Natural killer cell treated with Interleukin-12 subunit alpha and Interleukin-12 subunit beta and Interleukin-15 and Interleukin-18, amount 100 ng/mL, for 72 hours (primary cell): ENCODE data around the gene ZHX3. TPM values are rescaled to one million over a fixed set of nuclear protein-coding genes. Genes with fewer than 3 reads are reported as not detected.

Experiments used
- ATAC-seq, 2 donors: fragments of 150-1000 bp; cut with Tn5 transposase in 1 of 2; sonication (Bioruptor Pico), chemical (Tn5 transposase) in 1 of 2; 2 replicates each; pipeline ENCODE4 v1.10.0; 2021
- DNase-seq: peaks from one replicate; pipeline ENCODE4 v3.0.0; 2022; ENCODE audit warnings: low spot score
- H3K27ac Mint-ChIP-seq, 2 donors: 1 replicate in 1 of 2; 2 replicates in 1 of 2; pipeline ENCODE4 v1.8.0; 2022; ENCODE audit warnings: mixed read lengths in 2 of 2, mild to moderate bottlenecking in 1 of 2, moderate library complexity in 1 of 2
- H3K27me3 Mint-ChIP-seq, 2 donors: 1 replicate in 1 of 2; 2 replicates in 1 of 2; pipeline ENCODE4 v1.8.0; 2022; ENCODE audit warnings: mixed read lengths in 2 of 2
- H3K36me3 Mint-ChIP-seq: one replicate; pipeline ENCODE4 v1.8.0; 2022; ENCODE audit warnings: mixed read lengths
- H3K4me1 Mint-ChIP-seq, 2 donors: 1 replicate in 1 of 2; 2 replicates in 1 of 2; pipeline ENCODE4 v1.8.0; 2022; ENCODE audit warnings: low read depth in 2 of 2, mixed read lengths in 2 of 2, mild to moderate bottlenecking in 1 of 2
- H3K4me3 Mint-ChIP-seq: one replicate; pipeline ENCODE4 v1.8.0; 2022; ENCODE audit warnings: mixed read lengths
- H3K9me3 Mint-ChIP-seq: 2 replicates; pipeline ENCODE4 v1.8.0; 2022; ENCODE audit warnings: mixed read lengths
- total RNA-seq, 2 donors: library from RNA; stranded (reverse); gene quantifications; one replicate each; pipeline ENCODE4 v1.2.3, GENCODE V29; 2022

Gene ZHX3
- total RNA-seq, 2 donors from 2014 or later = 7.6 to 21.6 TPM

DNA sequence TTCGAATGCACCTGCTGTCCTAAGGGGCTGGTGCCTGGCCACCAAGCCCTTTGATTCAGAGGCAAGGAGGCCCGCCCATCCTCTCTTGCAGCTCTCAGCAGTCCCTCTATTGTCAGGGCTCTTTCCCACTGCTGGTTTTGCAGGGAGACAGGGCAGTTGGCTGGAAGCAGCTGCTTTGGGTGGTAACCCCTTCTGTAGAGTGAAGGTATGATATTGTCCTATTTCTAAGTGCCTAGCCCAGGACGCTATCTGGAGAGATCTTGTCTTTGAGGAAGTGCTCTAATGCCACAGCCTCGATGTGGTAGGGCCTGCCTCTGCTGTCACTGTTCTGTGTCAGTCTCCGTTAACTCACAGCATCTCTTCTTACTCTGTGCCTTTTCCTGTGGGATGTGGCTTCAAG lies 174.6 kb downstream of the ZHX3 start:
- no peaks in the 10 kb centered on the region for H3K27me3 Mint-ChIP-seq
- H3K27ac Mint-ChIP-seq = peak overlapping the region; percentile 49 to 70
- H3K36me3 Mint-ChIP-seq = no peaks in the 10 kb centered on the region
- H3K4me3 Mint-ChIP-seq = peak overlapping the region; percentile 78
- ATAC-seq (peak; percentile 55 to 60), DNase-seq (peak; percentile 53)
- peaks cover 81 to 90% of the 10 kb centered on the region in 2 donors for H3K4me1 Mint-ChIP-seq
- no peaks in the 10 kb centered on the region for H3K9me3 Mint-ChIP-seq

- ATAC-seq (no peak), DNase-seq (peak; percentile 54)
- Mint-ChIP-seq H3K4me3 (peak overlapping the region; percentile 78), H3K9me3 (no peaks in the 10 kb centered on the region), H3K4me1 (peaks cover 79 to 88% of the 10 kb centered on the region in 2 donors), H3K27ac (peak overlapping the region; percentile 49 to 70), H3K36me3 (no peaks in the 10 kb centered on the region), H3K27me3 (no peaks in the 10 kb centered on the region)
These were observed 175.3 kb downstream of the ZHX3 start for GRCh38 chr20:41142245-41142644.

DNA sequence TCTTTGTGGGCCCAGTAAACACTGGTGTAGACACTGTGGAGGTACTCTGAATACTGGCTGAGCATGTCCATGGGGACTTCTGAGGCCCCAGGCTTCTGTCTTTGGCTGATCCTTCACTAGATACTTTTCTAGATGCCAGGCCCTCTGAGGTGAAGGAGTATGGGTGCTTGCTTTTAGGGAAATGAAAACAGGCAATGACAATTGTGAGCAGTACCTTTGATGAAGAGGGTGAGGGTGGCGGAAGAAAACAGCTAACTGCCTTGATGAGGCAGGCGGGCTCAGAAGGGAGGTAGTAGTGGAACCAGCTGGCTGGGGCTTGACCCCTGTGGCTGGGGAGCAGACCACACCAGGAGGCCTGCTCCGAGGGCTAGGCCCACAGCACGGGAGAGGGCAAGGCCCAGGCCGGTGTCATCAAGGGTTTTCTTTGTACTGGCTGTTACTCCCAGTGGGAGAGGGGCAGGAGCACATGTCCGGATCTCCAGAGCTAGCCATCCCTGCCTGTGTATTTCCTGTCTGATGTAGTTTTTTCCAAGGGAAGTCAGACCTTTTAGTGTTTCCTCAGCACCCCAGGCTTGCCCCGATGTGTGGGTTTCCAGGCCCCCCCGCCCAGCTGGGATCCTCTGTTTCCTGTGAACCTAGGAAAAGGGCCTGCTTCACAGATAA lies 176.2 kb downstream of the ZHX3 start:
- Mint-ChIP-seq H3K9me3 (no peaks in the 10 kb centered on the region), H3K4me1 (peaks cover 73 to 82% of the 10 kb centered on the region in 2 donors), H3K27me3 (no peaks in the 10 kb centered on the region), H3K36me3 (no peaks in the 10 kb centered on the region), H3K4me3 (peak overlapping the region; percentile 97), H3K27ac (peak overlapping the region; percentile 49 to 70)
- ATAC-seq = no peak
- peak; percentile 49 for DNase-seq

DNA sequence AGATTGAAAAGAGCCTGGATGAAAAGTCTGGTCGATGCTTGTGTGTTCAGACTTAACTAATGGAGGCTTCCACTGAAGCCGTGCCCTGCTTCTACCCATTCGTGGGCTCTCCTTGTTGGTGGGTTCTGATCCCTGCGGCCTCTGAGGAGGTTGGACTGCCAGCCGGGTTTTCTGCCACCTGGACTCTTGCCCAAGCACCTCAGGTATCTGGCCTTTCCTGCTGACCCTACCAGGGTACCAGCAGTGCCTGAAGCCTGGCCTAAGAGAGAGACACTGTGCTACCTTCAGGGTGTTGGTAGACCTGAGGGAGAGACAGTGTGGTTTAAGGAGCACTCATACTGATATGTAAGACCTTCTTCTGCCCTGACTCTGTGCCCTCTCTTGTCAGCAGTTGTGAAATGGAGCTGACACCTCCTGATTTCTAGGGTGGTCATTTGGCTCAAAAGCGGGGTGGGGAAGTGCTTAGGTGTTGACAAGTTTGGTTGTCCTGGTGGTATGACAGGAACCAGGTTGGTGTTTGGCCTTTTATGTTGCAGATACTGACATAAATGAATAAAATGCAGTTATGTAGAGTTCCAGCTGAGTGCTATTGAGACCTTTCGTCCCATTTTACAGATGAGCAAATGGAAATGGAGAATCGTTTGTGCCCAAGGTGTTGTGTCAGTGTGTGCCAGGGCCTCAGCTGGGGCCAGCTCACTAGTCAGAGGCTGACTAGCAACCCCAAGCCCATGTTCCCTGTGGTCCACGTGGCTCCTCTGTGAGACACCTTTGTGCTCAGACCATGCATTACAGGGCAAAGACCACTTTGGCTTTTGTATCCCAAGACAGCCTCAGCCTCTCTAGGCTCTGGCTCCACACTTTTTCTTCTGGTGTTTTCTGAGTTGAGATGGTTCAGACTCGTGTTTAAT lies 177.1 kb downstream of the ZHX3 start:
- H3K4me3 Mint-ChIP-seq = peak overlapping the region; percentile 97
- H3K27me3 Mint-ChIP-seq = no peaks in the 10 kb centered on the region

GRCh38 chr20:41139227-41140093 lies 178.1 kb downstream of the ZHX3 start:
- Mint-ChIP-seq H3K9me3 (no peaks in the 10 kb centered on the region), H3K36me3 (no peaks in the 10 kb centered on the region), H3K27me3 (no peaks in the 10 kb centered on the region)

More for the DNA sequence above, 177.1 kb downstream of the ZHX3 start:
- Mint-ChIP-seq H3K9me3 (no peaks in the 10 kb centered on the region), H3K27ac (peak overlapping the region; percentile 49 to 70), H3K36me3 (no peaks in the 10 kb centered on the region), H3K4me1 (peaks cover 80 to 83% of the 10 kb centered on the region in 2 donors)
- DNase-seq (peak; percentile 41), ATAC-seq (no peak)

DNA sequence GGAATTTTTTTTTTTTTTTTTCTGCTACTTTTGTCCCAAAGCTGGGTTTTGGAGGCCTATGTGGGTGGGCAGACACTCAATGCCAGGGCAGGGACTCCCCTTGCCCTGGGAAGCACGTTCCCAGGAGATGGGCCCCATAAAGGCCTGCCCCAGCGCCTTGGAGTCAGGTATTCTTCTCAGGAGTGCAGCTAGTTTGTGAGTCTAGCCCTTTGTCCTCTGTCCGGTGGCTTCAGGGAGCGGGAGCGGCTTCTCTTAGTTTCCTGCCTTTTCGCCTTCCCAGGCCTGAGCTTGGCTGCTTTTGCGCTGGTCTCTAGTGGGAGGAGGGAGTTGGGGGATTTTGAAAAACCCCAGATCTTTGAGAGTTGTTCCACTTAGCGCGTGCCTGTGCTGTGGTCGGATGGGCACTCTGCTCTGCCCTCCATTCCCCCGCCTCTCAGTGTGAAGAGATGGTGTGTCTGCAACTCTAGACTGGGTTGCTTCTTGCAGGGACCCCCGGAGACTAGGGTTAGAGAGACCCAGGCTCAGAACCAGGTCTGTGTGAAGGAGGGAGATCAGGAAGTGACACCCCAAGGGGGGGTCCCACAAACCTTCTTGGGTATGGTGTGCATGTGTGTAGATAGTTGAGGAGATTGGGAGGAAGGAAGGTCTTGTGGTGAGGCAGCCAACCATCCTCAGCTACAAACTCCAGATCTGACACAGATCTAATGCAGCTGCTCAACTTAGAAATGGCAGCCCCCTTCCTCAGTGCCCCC lies 178.9 kb downstream of the ZHX3 start:
- Mint-ChIP-seq H3K27ac (peak overlapping the region; percentile 49 to 70), H3K4me3 (peak overlapping the region; percentile 97), H3K9me3 (no peaks in the 10 kb centered on the region), H3K4me1 (peaks cover 66 to 72% of the 10 kb centered on the region in 2 donors), H3K36me3 (no peaks in the 10 kb centered on the region), H3K27me3 (no peaks in the 10 kb centered on the region)
- ATAC-seq (no peak), DNase-seq (peak; percentile 56)

More at GRCh38 chr20:41139227-41140093, 178.1 kb downstream of the ZHX3 start:
- H3K27ac Mint-ChIP-seq = peak overlapping the region; percentile 49 to 70
- H3K4me3 Mint-ChIP-seq = peak overlapping the region; percentile 97
- ATAC-seq = no peak
- DNase-seq = peak; percentile 32
- H3K4me1 Mint-ChIP-seq = peaks cover 74 to 80% of the 10 kb centered on the region in 2 donors

DNA sequence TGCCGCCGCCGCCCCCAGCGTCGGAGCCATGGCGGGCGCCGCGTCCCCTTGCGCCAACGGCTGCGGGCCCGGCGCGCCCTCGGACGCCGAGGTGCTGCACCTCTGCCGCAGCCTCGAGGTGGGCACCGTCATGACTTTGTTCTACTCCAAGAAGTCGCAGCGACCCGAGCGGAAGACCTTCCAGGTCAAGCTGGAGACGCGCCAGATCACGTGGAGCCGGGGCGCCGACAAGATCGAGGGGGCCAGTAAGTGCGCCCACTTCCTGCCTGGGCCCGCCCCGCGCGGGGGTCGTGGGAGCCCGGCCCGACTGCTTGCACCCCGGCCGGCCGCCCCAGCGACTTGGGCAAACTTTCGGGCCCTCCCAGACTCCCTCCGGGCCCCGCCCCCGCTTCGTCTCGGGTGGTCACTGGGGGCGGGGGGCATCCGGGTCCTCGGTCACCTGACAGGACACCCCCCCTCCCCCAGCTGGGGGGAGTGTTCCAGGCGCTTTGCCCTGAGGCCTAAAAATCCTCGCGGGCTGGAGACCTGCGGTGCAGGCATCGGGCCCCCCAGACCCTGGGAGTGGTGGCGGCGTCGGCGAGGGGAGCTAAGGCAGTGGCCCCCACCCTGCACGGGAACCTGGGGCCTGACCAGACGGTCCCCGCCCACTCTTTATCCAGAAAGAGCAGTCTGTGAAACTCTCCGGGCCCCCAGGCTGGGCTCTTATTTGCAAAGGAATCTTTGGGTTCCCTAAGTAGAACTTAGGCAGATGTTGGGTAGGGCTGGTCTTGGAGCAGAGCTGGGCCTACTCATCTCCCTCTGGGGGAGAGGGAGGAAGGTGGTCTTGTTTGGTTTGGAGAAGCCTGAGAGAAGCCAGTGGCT lies 179.7 kb downstream of the ZHX3 start:
- peaks cover 58 to 64% of the 10 kb centered on the region in 2 donors for H3K4me1 Mint-ChIP-seq
- no peaks in the 10 kb centered on the region for H3K27me3 Mint-ChIP-seq
- H3K4me3 Mint-ChIP-seq = peak overlapping the region; percentile 97

GRCh38 chr20:41136680-41137613 lies 180.6 kb downstream of the ZHX3 start, which contains the start of gene PLCG1:
Gene PLCG1 (plus strand): TSS chr20:41137543. CDS start chr20:41137642, 99 bp downstream.
- peak within 1 kb of the TSS; percentile 97 for H3K4me3 Mint-ChIP-seq
- DNase-seq (peak; percentile 91), ATAC-seq (peak; percentile 86 to 90)
- H3K27ac Mint-ChIP-seq = peak within 1 kb of the TSS; percentile 49 to 77
- no peaks in the 10 kb centered on the region for H3K9me3 Mint-ChIP-seq
- H3K4me1 Mint-ChIP-seq = peaks cover 50 to 55% of the 10 kb centered on the region in 2 donors
- H3K27me3 Mint-ChIP-seq = no peaks in the 10 kb centered on the region
- no peaks in the 10 kb centered on the region for H3K36me3 Mint-ChIP-seq

More for the DNA sequence above, 179.7 kb downstream of the ZHX3 start:
- DNase-seq (no peak), ATAC-seq (peak; percentile 1 to 35)
- Mint-ChIP-seq H3K9me3 (no peaks in the 10 kb centered on the region), H3K27ac (peak overlapping the region; percentile 49 to 70), H3K36me3 (no peaks in the 10 kb centered on the region)

GRCh38 chr20:41135888-41136679 lies 181.4 kb downstream of the ZHX3 start:
- Mint-ChIP-seq H3K36me3 (no peaks in the 10 kb centered on the region), H3K27me3 (no peaks in the 10 kb centered on the region), H3K9me3 (no peaks in the 10 kb centered on the region), H3K4me3 (peak overlapping the region; percentile 92), H3K4me1 (peaks cover 46 to 48% of the 10 kb centered on the region in 2 donors), H3K27ac (peak overlapping the region; percentile 26 to 77)
- ATAC-seq (no peak), DNase-seq (peak; percentile 13)

- Mint-ChIP-seq H3K27ac (peak overlapping the region; percentile 26 to 77), H3K4me1 (peaks cover 39 to 41% of the 10 kb centered on the region in 2 donors), H3K36me3 (no peaks in the 10 kb centered on the region), H3K9me3 (no peaks in the 10 kb centered on the region), H3K4me3 (peak overlapping the region; percentile 92), H3K27me3 (no peaks in the 10 kb centered on the region)
- ATAC-seq = no peak
- DNase-seq = no peak
These were observed 182.2 kb downstream of the ZHX3 start for GRCh38 chr20:41135187-41135887.
